ENCODE measurements around the gene TBX15. TPM values are rescaled to one million over a fixed set of nuclear protein-coding genes. Genes with fewer than 3 reads are reported as not detected.
"Not testable (repeated sequence)": the region's sequence is repeated elsewhere in the genome, so short reads cannot be mapped to it uniquely, and the experiment has no call there.

TBX15 gene
- total RNA-seq, 2 experiments from 2014 or later, result not detected

DNA sequence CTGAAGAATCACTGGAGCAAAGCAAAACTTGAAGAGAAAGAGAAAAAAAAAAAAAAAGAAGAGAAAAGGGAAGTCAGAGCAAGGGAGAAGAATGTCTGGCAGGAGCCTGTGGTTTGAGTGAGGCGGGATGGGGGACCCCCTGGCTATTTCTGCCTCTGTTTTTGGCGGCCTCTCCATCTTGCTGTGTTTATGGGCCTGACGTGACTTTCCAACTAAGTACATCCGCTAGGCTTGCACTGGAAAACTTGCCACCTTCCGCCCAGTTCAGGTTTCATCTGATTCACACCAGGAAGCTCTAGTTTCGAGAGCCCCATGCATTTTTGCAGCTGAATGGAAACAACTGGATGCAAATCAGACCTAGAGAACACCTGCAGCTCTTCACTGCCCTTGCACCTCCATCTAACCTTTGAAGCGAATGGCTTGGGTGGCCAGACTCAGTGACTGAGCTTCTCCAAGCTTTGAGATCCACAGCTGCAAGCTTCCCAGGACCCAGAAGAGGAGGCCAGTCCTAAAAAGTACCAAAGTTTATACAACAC, 28.0 kb downstream of the TBX15 start:
- peaks cover 18% of the 10 kb centered on the region for H3K27me3 Mint-ChIP-seq (ENCODE audit: low read depth)
- intact Hi-C loops (cut with micrococcal nuclease), result no loop called here
- no peaks in the 10 kb centered on the region for H3K9me3 Mint-ChIP-seq
- no peaks in the 10 kb centered on the region for H3K4me1 Mint-ChIP-seq (ENCODE audit: low read depth)
- CTCF ChIA-PET, result no interaction called here
- DNase-seq, result no peak
- no peak overlapping the region for H3K4me3 Mint-ChIP-seq
- H3K27ac Mint-ChIP-seq, result no peak overlapping the region
- H3K36me3 Mint-ChIP-seq (ENCODE audit: low read depth), result no peaks in the 10 kb centered on the region

DNA sequence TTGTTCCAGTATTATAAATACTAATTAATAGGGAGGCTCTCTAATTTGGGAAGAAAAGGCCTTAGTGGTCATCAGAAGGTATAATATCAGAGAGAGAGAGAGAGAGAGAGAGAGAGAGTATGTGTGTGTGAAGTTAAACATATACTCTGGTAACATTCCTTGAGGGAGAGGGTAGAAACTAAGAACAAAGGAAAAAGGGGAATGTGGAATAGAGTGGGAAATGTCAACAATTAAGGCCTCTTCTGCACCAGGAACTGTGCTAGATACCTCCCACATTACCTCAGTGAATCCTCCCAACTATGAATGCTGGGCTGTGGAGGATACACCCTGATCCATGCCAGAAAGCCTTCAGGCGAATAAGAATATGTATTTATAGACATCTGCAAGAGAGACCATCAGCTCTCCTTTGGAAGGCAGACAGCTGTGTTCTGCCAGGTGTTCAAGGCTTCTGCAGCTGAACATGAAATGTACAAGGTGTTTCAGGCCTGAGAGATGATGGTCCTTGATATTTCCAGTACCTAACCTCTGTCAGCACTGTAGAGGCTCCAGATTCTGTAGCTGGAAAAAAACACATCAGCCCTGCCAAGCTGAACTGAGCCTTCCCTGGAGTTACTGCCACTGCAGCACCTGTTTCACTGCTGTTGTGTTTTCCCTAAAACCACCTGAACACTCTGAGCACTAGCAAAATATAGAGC, 29.1 kb downstream of the TBX15 start:
- CTCF ChIA-PET, result no interaction called here
- Mint-ChIP-seq H3K4me1 (ENCODE audit: low read depth) (no peaks in the 10 kb centered on the region), H3K4me3 (no peak overlapping the region), H3K9me3 (no peaks in the 10 kb centered on the region), H3K36me3 (ENCODE audit: low read depth) (no peaks in the 10 kb centered on the region), H3K27ac (no peak overlapping the region), H3K27me3 (ENCODE audit: low read depth) (peaks cover 14% of the 10 kb centered on the region)
- intact Hi-C loops (cut with micrococcal nuclease), result no loop called here
- DNase-seq, result no peak

DNA sequence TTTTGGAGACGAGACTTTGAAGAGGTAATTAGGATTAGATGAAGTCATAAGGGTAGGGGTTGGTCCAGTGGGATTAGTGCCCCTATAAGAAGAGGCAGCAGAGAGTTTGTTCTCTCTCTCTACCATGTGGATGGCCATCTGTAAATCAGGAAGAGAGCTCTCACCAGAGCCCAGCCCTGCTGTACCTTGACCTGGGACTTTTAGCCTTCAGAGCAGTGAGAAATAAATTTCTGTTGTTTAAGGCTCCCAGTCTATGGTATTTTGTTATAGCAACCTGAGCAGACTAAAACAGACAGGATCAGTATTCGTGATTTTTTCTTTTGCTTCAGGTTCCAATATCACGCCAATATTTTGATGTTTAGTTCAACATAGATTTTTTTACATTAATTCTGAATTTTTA, 30.0 kb downstream of the TBX15 start:
- DNase-seq, result no peak
- no peaks in the 10 kb centered on the region for H3K4me1 Mint-ChIP-seq (ENCODE audit: low read depth)
- H3K36me3 Mint-ChIP-seq (ENCODE audit: low read depth), result no peaks in the 10 kb centered on the region
- intact Hi-C loops (cut with micrococcal nuclease), result no loop called here
- CTCF ChIA-PET, result no interaction called here
- H3K4me3 Mint-ChIP-seq, result no peak overlapping the region
- H3K27me3 Mint-ChIP-seq (ENCODE audit: low read depth), result peaks cover 10% of the 10 kb centered on the region
- no peaks in the 10 kb centered on the region for H3K9me3 Mint-ChIP-seq
- H3K27ac Mint-ChIP-seq, result no peak overlapping the region

DNA sequence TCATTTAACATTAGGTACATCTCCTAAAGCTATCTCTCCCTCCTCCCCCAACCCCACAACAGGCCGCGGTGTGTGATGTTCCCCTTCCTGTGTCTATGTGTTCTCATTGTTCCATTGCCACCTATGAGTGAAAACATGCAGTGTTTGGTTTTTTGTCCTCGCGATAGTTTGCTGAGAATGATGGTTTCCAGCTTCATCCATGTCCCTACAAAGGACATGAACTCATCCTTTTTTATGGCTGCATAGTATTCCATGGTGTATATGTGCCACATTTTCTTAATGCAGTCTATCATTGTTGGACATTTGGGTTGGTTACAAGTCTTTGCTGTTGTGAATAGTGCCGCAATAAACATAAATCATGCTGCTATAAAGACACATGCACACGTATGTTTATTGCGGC, 30.6 kb downstream of the TBX15 start:
- DNase-seq; H3K4me1 Mint-ChIP-seq (ENCODE audit: low read depth); H3K27ac Mint-ChIP-seq; H3K36me3 Mint-ChIP-seq (ENCODE audit: low read depth); intact Hi-C loops (cut with micrococcal nuclease); H3K4me3 Mint-ChIP-seq; CTCF ChIA-PET; H3K27me3 Mint-ChIP-seq (ENCODE audit: low read depth); H3K9me3 Mint-ChIP-seq: not testable (repeated sequence)

DNA sequence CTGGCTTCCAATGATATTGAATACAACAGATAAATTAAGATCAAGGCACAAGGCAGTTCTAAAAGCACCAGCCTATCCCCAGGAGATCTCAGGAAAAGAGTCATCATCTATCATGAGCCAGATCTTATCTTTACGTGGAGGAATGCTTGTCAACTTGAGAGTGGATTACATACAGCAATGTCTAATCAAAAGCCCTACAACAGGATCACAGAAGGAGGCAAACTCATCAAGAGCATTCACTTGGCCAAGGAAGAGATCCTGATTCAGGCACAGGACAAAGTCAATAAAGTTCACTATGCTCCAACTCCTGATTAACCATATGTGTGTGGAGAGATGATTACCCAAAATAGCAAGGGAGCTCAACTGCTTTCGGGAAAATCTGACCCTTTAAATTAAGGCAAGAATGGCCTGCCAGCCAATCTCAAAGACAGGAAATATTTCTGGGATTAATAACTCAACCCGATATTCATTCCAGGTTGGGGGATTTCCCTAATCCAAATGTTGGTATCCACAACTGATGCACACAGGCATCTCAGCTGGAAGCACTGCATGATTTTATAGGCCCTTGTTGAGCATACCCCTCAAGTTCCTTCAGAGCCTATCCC, 33.7 kb downstream of the TBX15 start:
- intact Hi-C loops (cut with micrococcal nuclease), result no loop called here
- CTCF ChIA-PET, result interaction anchor here (0.6 kb wide), 1 partner anchor 577 kb away, joined by 4 read pairs; no protein-coding TSS in a partner anchor
- Mint-ChIP-seq H3K36me3 (ENCODE audit: low read depth) (no peaks in the 10 kb centered on the region), H3K9me3 (no peaks in the 10 kb centered on the region), H3K27me3 (ENCODE audit: low read depth) (peaks cover 2% of the 10 kb centered on the region), H3K4me3 (no peak overlapping the region), H3K27ac (no peak overlapping the region), H3K4me1 (ENCODE audit: low read depth) (no peaks in the 10 kb centered on the region)
- DNase-seq, result no peak

DNA sequence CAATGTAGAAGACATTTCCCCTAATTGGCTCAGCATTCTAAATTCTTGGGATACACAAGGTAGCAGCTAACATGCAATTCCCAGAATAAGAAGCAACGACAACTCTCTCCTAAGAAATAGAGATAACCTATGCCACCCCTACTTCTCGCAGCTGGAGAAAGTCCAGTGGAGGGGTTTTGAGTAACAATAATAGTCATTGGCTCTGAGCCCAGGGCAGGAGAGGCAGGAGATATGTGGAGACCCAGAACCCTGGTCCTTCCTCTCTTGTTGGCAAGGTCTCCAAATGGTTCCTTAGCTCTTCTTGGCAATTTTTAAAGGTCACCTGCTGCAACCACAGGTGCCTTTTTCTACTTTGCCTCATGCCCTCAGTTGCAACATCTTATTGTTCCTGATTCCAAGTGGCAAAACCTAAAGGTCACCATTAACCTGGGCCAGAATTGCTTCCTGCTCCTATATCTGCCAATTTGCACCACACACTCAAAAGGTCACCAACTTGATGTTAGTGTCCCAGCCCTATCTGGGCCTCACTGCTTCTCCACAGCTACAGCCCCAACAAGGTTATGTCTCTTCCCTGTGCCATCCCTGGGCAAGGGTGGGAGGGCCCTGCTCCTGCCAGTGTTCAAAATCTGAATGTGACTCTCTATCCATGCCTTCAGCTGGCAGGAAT, 36.7 kb downstream of the TBX15 start:
- CTCF ChIA-PET, result no interaction called here
- H3K4me1 Mint-ChIP-seq (ENCODE audit: low read depth), result no peaks in the 10 kb centered on the region

DNA sequence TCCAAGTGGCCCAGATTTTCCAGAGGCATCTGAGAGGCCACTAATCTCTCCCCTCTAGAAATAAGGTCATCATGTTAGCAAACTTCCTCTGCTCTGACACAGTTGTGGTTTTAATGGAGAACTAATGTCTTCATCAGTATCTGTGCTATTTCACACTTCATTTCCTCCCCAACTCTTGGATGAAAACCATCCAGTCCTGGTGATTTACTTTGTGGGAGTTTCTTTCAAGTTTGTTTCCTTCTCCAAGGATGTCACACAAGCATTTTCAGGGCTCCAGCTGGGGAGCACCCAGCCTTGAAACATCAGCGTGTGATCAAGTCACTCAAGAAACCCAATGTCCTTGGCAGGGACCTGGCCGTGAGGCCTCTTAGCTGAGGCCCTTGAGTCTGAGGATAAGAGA, 38.8 kb downstream of the TBX15 start:
- no peak overlapping the region for H3K4me3 Mint-ChIP-seq
- H3K36me3 Mint-ChIP-seq (ENCODE audit: low read depth), result no peaks in the 10 kb centered on the region
- DNase-seq, result no peak
- peaks cover 2% of the 10 kb centered on the region for H3K9me3 Mint-ChIP-seq
- intact Hi-C loops (cut with micrococcal nuclease), result no loop called here
- no peak overlapping the region for H3K27ac Mint-ChIP-seq
- H3K27me3 Mint-ChIP-seq (ENCODE audit: low read depth), result peaks cover 4% of the 10 kb centered on the region
- CTCF ChIA-PET, result no interaction called here
- H3K4me1 Mint-ChIP-seq (ENCODE audit: low read depth), result no peaks in the 10 kb centered on the region

More for the DNA sequence above, 36.7 kb downstream of the TBX15 start:
- Mint-ChIP-seq H3K27ac (no peak overlapping the region), H3K4me3 (no peak overlapping the region), H3K9me3 (peaks cover 2% of the 10 kb centered on the region), H3K36me3 (ENCODE audit: low read depth) (no peaks in the 10 kb centered on the region), H3K27me3 (ENCODE audit: low read depth) (peaks cover 4% of the 10 kb centered on the region)
- no peak for DNase-seq
- intact Hi-C loops (cut with micrococcal nuclease), result no loop called here

DNA sequence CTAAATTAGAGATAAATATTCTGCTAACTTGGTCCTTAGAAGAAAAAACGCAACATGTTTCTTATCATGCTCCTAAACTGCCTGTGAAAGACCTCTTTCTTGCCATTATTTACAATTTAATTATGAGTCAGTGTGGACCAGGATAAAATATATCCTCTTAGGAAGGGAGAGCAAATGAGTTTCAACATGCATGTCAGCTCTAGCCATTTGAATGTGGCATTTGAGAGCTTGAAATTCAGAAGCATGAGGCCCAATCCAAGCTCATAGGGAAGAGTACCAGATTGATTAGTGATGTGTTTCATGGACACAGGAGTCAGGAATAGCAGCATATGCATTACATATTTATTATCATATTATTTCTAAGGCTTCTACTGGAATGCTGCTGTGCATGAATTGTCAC, 39.3 kb downstream of the TBX15 start:
- H3K4me1 Mint-ChIP-seq (ENCODE audit: low read depth), result no peaks in the 10 kb centered on the region
- intact Hi-C loops (cut with micrococcal nuclease), result no loop called here
- H3K36me3 Mint-ChIP-seq (ENCODE audit: low read depth), result no peaks in the 10 kb centered on the region
- CTCF ChIA-PET, result no interaction called here
- DNase-seq, result no peak
- H3K4me3 Mint-ChIP-seq, result no peak overlapping the region
- peaks cover 4% of the 10 kb centered on the region for H3K27me3 Mint-ChIP-seq (ENCODE audit: low read depth)
- H3K9me3 Mint-ChIP-seq, result peaks cover 2% of the 10 kb centered on the region
- H3K27ac Mint-ChIP-seq, result no peak overlapping the region

DNA sequence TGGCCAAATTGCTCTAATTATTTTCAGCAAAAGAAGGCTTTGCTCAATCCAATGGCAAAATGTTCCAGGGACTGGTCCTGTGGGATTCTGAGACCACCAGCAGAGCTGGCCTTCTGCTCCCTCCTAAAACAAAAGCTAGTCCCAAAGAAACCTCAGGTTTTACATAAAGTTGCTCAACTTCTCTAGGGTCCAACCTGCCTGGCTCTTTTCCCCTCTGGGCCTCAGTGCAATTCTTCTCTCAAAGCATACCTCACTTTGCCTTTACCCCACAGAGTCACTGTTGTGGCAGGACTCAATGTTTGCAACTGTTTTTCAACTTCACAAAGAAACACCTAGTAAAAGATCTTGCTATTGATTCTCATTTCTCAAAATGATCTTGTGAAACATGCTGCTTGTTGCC, 39.8 kb downstream of the TBX15 start:
- no peaks in the 10 kb centered on the region for H3K36me3 Mint-ChIP-seq (ENCODE audit: low read depth)
- no peak overlapping the region for H3K4me3 Mint-ChIP-seq
- CTCF ChIA-PET, result no interaction called here
- peaks cover 4% of the 10 kb centered on the region for H3K27me3 Mint-ChIP-seq (ENCODE audit: low read depth)
- DNase-seq, result no peak
- intact Hi-C loops (cut with micrococcal nuclease), result no loop called here
- no peaks in the 10 kb centered on the region for H3K4me1 Mint-ChIP-seq (ENCODE audit: low read depth)
- peaks cover 2% of the 10 kb centered on the region for H3K9me3 Mint-ChIP-seq
- no peak overlapping the region for H3K27ac Mint-ChIP-seq

DNA sequence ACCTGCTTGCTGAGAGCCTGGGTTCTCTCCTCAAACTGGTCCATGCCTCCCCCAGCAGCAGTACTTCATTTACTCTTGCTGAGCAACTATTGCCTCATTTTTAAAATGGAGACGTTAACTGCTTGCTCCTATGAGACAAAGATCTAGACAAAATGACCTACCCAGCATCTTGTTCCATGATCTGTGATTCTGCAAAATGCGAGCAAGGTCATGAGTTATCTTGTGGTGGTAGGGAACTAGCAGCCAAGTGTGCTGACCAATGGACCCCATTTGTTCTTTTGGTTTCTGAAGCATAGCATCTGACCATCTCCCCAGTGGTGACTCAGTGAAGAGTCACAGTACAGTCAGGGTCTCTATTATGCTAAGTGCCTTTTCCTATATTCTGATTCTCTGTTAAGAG, 40.4 kb downstream of the TBX15 start:
- peaks cover 2% of the 10 kb centered on the region for H3K9me3 Mint-ChIP-seq
- CTCF ChIA-PET, result no interaction called here
- no peaks in the 10 kb centered on the region for H3K4me1 Mint-ChIP-seq (ENCODE audit: low read depth)
- no peak for DNase-seq
- no peak overlapping the region for H3K4me3 Mint-ChIP-seq
- no peak overlapping the region for H3K27ac Mint-ChIP-seq
- H3K36me3 Mint-ChIP-seq (ENCODE audit: low read depth), result no peaks in the 10 kb centered on the region
- H3K27me3 Mint-ChIP-seq (ENCODE audit: low read depth), result peaks cover 4% of the 10 kb centered on the region
- intact Hi-C loops (cut with micrococcal nuclease), result no loop called here

DNA sequence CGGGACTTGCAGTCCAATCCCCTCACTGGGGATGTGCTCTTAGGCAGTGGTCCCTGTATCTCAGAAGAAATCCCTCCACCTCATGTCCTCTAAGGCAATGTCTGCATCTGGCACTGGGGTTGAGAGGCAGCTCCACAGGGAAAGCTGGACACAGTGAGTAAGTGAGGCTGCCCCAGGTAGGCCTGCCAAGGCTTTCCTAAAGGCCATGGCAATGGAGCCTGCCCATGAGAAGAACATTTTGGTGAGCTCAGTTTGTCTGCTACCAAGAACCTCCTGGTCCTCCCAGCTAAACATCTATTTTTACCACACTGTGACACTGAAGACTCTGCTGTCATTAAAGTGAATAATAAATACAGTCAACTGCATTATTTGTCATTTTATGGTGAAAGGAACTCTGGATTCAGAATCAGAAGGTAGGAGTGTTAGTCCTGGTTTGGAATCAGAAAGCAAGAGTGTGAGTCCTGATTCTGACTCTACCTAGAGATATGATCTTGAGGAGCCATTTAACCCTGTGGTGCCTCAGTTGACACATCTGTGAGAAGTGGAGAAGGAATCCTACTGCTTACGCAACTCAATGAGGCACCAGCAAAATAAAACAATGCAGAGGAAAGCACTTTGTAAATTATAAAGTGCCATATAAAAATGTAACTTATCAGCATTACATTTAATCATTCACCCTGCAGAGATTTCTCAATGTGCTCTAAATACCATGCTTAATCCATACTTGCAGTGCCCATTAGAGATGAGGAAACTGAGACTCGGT, 41.0 kb downstream of the TBX15 start:
- Mint-ChIP-seq H3K9me3 (peaks cover 2% of the 10 kb centered on the region), H3K27me3 (ENCODE audit: low read depth) (peaks cover 4% of the 10 kb centered on the region), H3K4me1 (ENCODE audit: low read depth) (no peaks in the 10 kb centered on the region), H3K36me3 (ENCODE audit: low read depth) (no peaks in the 10 kb centered on the region), H3K4me3 (no peak overlapping the region), H3K27ac (no peak overlapping the region)
- DNase-seq, result no peak
- intact Hi-C loops (cut with micrococcal nuclease), result no loop called here
- CTCF ChIA-PET, result no interaction called here

DNA sequence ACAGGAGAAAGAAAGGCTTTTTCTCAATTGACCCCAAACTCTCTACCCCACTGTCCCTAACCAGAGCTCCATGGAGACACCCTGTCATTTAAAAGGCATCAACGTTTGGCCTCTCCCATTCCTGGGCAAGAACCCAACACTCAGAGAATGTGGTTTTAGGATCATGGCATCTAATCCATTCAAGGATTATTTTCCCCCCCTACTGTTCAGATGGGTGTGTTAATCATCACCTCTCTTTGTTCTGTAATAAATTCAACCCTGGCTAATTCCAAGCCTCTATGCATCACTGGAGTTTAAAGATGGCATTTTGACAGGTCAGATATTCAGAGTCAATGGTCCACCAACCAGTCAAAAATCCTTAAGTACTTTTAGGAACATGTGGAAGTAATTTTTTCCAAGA, 42.7 kb downstream of the TBX15 start:
- Mint-ChIP-seq H3K27me3 (ENCODE audit: low read depth) (peaks cover 4% of the 10 kb centered on the region), H3K4me1 (ENCODE audit: low read depth) (no peaks in the 10 kb centered on the region), H3K9me3 (peaks cover 2% of the 10 kb centered on the region), H3K27ac (no peak overlapping the region), H3K4me3 (no peak overlapping the region), H3K36me3 (ENCODE audit: low read depth) (no peaks in the 10 kb centered on the region)
- intact Hi-C loops (cut with micrococcal nuclease), result no loop called here
- DNase-seq, result no peak
- CTCF ChIA-PET, result no interaction called here

Measured in activated naive CD4-positive, alpha-beta T cell treated with anti-CD3 and anti-CD28 coated beads for 36 hours (primary cell).